C4-2B (cell line): ENCODE measurements around the gene NAV3.

Source experiments
- CTCF ChIP-seq: fragments of 450-650 bp; conservative IDR thresholded peaks from 2 replicates; pipeline ENCODE4 v1.5.1; 2017; ENCODE audit warnings: mild to moderate bottlenecking
- ZFX ChIP-seq: fragments of 450-650 bp; IDR thresholded peaks from 2 replicates; pipeline ENCODE4 v1.6.1; 2017

DNA sequence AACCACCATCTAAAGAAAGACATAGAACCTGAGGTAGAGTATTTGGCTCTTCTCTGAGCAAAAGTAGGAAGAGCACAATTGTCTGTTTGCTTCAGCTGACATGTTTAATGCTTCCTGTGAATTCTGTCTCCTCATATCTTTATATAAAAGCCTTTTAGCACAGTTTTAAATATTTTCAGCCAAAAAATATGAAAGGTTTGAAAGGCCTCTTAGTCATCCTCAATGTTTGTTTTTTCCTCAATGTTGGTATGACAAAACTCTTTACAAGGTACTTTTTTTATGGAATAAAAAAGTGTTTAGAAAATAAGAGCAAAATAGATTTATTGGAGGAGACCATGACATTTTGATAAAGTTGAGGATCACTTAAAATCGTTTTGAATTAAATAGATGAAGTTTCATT, 360.9 kb downstream of the NAV3 start:
- no peak for TF ChIP-seq CTCF
- no peak for TF ChIP-seq ZFX
